ENCODE measurements around the gene CGNL1.

DNA sequence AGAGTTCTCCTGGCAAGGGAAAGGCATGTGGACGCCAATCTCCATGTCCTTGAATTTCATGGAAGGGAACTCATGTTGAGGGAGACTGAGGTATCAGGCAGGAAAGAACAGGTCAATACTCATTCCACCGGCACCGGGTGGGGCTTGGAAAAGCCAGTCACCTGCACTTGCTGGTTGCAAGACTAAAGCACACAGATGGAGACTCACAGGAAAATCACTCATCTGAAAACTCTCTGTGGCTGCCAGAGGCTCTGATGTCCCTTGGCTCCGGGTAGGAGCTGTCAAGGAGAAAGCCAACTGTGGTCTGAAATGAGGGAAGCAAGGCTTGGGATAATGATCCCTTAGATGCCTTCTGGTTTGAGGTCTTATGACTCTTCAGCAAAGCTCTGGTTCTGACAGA, 8.7 kb upstream of the CGNL1 start:
- TF ChIP-seq, protein P1, sequence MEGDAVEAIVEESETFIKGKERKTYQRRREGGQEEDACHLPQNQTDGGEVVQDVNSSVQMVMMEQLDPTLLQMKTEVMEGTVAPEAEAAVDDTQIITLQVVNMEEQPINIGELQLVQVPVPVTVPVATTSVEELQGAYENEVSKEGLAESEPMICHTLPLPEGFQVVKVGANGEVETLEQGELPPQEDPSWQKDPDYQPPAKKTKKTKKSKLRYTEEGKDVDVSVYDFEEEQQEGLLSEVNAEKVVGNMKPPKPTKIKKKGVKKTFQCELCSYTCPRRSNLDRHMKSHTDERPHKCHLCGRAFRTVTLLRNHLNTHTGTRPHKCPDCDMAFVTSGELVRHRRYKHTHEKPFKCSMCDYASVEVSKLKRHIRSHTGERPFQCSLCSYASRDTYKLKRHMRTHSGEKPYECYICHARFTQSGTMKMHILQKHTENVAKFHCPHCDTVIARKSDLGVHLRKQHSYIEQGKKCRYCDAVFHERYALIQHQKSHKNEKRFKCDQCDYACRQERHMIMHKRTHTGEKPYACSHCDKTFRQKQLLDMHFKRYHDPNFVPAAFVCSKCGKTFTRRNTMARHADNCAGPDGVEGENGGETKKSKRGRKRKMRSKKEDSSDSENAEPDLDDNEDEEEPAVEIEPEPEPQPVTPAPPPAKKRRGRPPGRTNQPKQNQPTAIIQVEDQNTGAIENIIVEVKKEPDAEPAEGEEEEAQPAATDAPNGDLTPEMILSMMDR (IDR thresholded peaks at IDR 0.05): no peak
- TF ChIP-seq POLR2A (IDR thresholded peaks at IDR 0.05; ENCODE audit: low read depth) (no peak), EP300 (IDR thresholded peaks at IDR 0.05) (no peak), POLR2AphosphoS5 (IDR thresholded peaks at IDR 0.05) (no peak)

All from esophagus muscularis mucosa (tissue), 4 donors.